ENCODE data around the gene CRELD2.
A peak's percentile ranks its signal among the peaks of the same experiment; 100 is the strongest.

CRELD2 gene

GRCh38 chr22:49959782-49960158 lies 41.3 kb downstream of the CRELD2 start:
- DNase-seq = no peak

GRCh38 chr22:49960159-49961004 lies 41.9 kb downstream of the CRELD2 start, which contains the start of gene PIM3:
Gene PIM3 (plus strand): TSS chr22:49960772. CDS start chr22:49960948, 176 bp downstream.
- peak; percentile 93 for DNase-seq

- no peak for DNase-seq
Measured at GRCh38 chr22:49961005-49961600, 42.7 kb downstream of the CRELD2 start.

- no peak for DNase-seq
Measured at GRCh38 chr22:49961601-49962011, 43.2 kb downstream of the CRELD2 start.

GRCh38 chr22:49962012-49962750 lies 43.7 kb downstream of the CRELD2 start:
- peak; percentile 69 for DNase-seq

GRCh38 chr22:49962751-49963646 lies 44.6 kb downstream of the CRELD2 start:
- DNase-seq = no peak

- no peak for DNase-seq
Measured at GRCh38 chr22:49963647-49964026, 45.2 kb downstream of the CRELD2 start.

- no peak for DNase-seq
Measured at GRCh38 chr22:49964136-49965090, 46.0 kb downstream of the CRELD2 start.

GRCh38 chr22:49965091-49966040 lies 46.9 kb downstream of the CRELD2 start:
- DNase-seq = no peak

GRCh38 chr22:49966041-49966773 lies 47.8 kb downstream of the CRELD2 start:
- no peak for DNase-seq

- DNase-seq = no peak
Measured at GRCh38 chr22:49966774-49967705, 48.6 kb downstream of the CRELD2 start.

- DNase-seq = no peak
Measured at GRCh38 chr22:49967706-49968208, 49.3 kb downstream of the CRELD2 start.

GRCh38 chr22:49968313-49968830 lies 49.9 kb downstream of the CRELD2 start:
- no peak for DNase-seq

- no peak for DNase-seq
Measured at GRCh38 chr22:49968831-49969661, 50.6 kb downstream of the CRELD2 start.

- DNase-seq = no peak
Measured at GRCh38 chr22:49969751-49970527, 51.5 kb downstream of the CRELD2 start.
